HEK293 (cell line): ENCODE measurements around the gene MARF1.

Experiments used
- CTCF ChIP-seq: fragments of 450-650 bp; formaldehyde crosslinking; IDR thresholded peaks from 2 replicates; pipeline ENCODE4 v1.5.1; 2016; ENCODE audit warnings: missing biosample characterization, missing genetic modification characterization
- ZBTB1 ChIP-seq: fragments of 450-650 bp; formaldehyde crosslinking; IDR thresholded peaks from 2 replicates; pipeline ENCODE4 v1.5.1; 2016; ENCODE audit warnings: missing biosample characterization, missing genetic modification characterization
- ZNF26 ChIP-seq: fragments of 450-650 bp; formaldehyde crosslinking; IDR thresholded peaks from 2 replicates; pipeline ENCODE4 v1.5.1; 2016; ENCODE audit warnings: missing biosample characterization, missing genetic modification characterization
- ZNF274 ChIP-seq, 2 experiments: fragments of 200-500 bp in 1 of 2; fragments of 450-650 bp in 1 of 2; sonication (Bioruptor generic) in 1 of 2; formaldehyde crosslinking in 1 of 2; IDR thresholded peaks; 2 replicates each; pipeline versions ENCODE4 v1.5.1 to v1.6.1; 2014 to 2016; ENCODE audit warnings: borderline replicate concordance in 1 of 2, inconsistent platforms in 1 of 2, low read length in 1 of 2, missing biosample characterization in 1 of 2, missing genetic modification characterization in 1 of 2
- ZNF350 ChIP-seq: fragments of 450-650 bp; formaldehyde crosslinking; IDR thresholded peaks from 2 replicates; pipeline ENCODE4 v1.5.0; 2017; ENCODE audit warnings: missing biosample characterization, mild to moderate bottlenecking, missing genetic modification characterization
- ZNF354C ChIP-seq: fragments of 450-650 bp; formaldehyde crosslinking; IDR thresholded peaks from 2 replicates; pipeline ENCODE4 v1.5.1; 2016; ENCODE audit warnings: missing biosample characterization, missing genetic modification characterization, low read depth, borderline replicate concordance
- ZNF629 ChIP-seq: fragments of 450-650 bp; formaldehyde crosslinking; IDR thresholded peaks from 2 replicates; pipeline ENCODE4 v1.5.1; 2017; ENCODE audit warnings: missing biosample characterization, missing genetic modification characterization
- ZNF747 ChIP-seq: fragments of 450-650 bp; formaldehyde crosslinking; IDR thresholded peaks from 2 replicates; pipeline ENCODE4 v1.5.1; 2016; ENCODE audit warnings: missing biosample characterization, missing genetic modification characterization
- TF ChIP-seq, protein P1 (sequence below): fragments of 450-650 bp; IDR thresholded peaks from 2 replicates; pipeline ENCODE4 v1.5.1; 2018; ENCODE audit warnings: missing biosample characterization, missing genetic modification characterization

DNA sequence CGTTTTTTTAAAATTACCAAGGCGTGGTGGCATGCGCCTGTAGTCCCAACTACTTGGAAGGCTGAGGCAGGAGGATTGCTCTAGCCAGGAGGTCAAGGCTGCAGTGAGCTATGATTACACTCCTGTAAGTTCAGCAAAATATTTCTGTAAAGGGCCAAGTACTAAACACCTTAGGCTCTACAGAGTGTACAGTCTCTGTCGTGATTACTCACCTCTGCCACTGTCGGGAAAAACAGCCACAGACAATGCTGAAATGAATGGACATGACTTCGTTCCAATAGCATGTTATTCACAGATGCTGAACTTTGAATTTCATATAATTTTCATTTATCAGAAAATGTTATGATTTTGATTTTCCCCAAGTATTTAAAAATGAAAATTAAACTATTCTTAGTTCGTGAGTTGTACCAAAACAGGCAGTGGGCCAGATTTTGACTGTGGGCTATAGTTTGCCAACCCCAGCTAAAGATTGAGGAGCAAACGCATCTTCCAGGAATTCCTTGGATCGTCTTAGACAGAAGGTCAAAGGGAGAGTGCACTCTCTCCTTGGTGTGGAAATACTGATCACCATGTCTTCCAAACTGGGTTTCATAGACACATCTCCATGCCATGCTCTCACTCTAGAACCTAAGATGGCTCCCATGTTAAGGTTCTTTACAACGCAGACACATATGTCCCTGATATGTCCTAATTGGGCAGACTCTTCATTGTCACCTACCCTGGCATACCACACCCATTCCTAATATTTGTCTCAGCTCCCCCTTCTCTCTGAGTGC, 89.5 kb downstream of the MARF1 start:
- TF ChIP-seq ZNF26 (tag by site-specific recombination) (no peak), ZNF274 (IDR thresholded peaks at IDR 0.05; ENCODE audit: low read length) (no peak), ZNF274 (tag by site-specific recombination; IDR thresholded peaks at IDR 0.05; ENCODE audit: borderline replicate concordance) (no peak), CTCF (tag by site-specific recombination) (no peak), ZNF747 (tag by site-specific recombination) (no peak), ZBTB1 (tag by site-specific recombination) (no peak), ZNF354C (tag by site-specific recombination) (no peak), ZNF629 (no peak), ZNF350 (tag by site-specific recombination) (no peak)
- TF ChIP-seq, protein P1, sequence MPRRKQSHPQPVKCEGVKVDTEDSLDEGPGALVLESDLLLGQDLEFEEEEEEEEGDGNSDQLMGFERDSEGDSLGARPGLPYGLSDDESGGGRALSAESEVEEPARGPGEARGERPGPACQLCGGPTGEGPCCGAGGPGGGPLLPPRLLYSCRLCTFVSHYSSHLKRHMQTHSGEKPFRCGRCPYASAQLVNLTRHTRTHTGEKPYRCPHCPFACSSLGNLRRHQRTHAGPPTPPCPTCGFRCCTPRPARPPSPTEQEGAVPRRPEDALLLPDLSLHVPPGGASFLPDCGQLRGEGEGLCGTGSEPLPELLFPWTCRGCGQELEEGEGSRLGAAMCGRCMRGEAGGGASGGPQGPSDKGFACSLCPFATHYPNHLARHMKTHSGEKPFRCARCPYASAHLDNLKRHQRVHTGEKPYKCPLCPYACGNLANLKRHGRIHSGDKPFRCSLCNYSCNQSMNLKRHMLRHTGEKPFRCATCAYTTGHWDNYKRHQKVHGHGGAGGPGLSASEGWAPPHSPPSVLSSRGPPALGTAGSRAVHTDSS (tag by site-specific recombination) = no peak
